Glutamatergic neuron (in vitro differentiated cells): Measurements from ENCODE around the gene SORBS2. TPM values are rescaled to one million over a fixed set of nuclear protein-coding genes. Genes with fewer than 3 reads are reported as not detected.

Source experiments
- DNase-seq: peaks from one replicate; pipeline ENCODE4 v3.0.0; 2022
- H3K27ac Mint-ChIP-seq: one replicate; pipeline ENCODE4 v1.8.0; 2020; ENCODE audit warnings: mild to moderate bottlenecking, mixed read lengths, inconsistent platforms; ENCODE audit not compliant: unreplicated experiment
- H3K27me3 Mint-ChIP-seq: one replicate; pipeline ENCODE4 v1.8.0; 2020; ENCODE audit warnings: mild to moderate bottlenecking, moderate library complexity, mixed read lengths, inconsistent platforms; ENCODE audit not compliant: unreplicated experiment
- H3K36me3 Mint-ChIP-seq: one replicate; pipeline ENCODE4 v1.8.0; 2020; ENCODE audit warnings: mild to moderate bottlenecking, mixed read lengths, inconsistent platforms; ENCODE audit not compliant: unreplicated experiment
- H3K4me1 Mint-ChIP-seq: one replicate; pipeline ENCODE4 v1.8.0; 2020; ENCODE audit warnings: mild to moderate bottlenecking, low read depth, mixed read lengths, inconsistent platforms; ENCODE audit not compliant: unreplicated experiment
- H3K4me3 Mint-ChIP-seq: one replicate; pipeline ENCODE4 v1.8.0; 2020; ENCODE audit warnings: mild to moderate bottlenecking, mixed read lengths, inconsistent platforms; ENCODE audit not compliant: unreplicated experiment
- H3K9me3 Mint-ChIP-seq: one replicate; pipeline ENCODE4 v1.8.0; 2020; ENCODE audit warnings: mild to moderate bottlenecking, moderate library complexity, mixed read lengths, inconsistent platforms; ENCODE audit not compliant: unreplicated experiment
- CTCF ChIP-seq: fragments of 200-600 bp; sonication (generic); IDR thresholded peaks from one replicate; pipeline ENCODE4 v1.5.0; 2021; ENCODE audit not compliant: partially characterized antibody, unreplicated experiment
- total RNA-seq: library from RNA; stranded (reverse); fragmentation: NEBNext Ultra II Directional; extraction: Animal tissue kit (Norgen Biotek cat#: 25700); gene quantifications from one replicate; pipeline ENCODE4 v1.2.1, GENCODE V29; 2021; ENCODE audit not compliant: unreplicated experiment

The SORBS2 gene
- total RNA-seq, 1 donor from 2014 or later: 95.5 TPM

- no peaks in the 10 kb centered on the region for H3K9me3 Mint-ChIP-seq
- no peaks in the 10 kb centered on the region for H3K4me1 Mint-ChIP-seq
- TF ChIP-seq CTCF: peak; percentile 91
- no peaks in the 10 kb centered on the region for H3K36me3 Mint-ChIP-seq
- no peak overlapping the region for H3K4me3 Mint-ChIP-seq
- no peaks in the 10 kb centered on the region for H3K27me3 Mint-ChIP-seq
- DNase-seq: no peak
- H3K27ac Mint-ChIP-seq: no peak overlapping the region
Measured at GRCh38 chr4:185634066-185634652, 177.8 kb downstream of the SORBS2 start.

GRCh38 chr4:185626798-185627197, 185.2 kb downstream of the SORBS2 start:
- no peak overlapping the region for H3K27ac Mint-ChIP-seq
- H3K27me3 Mint-ChIP-seq: no peaks in the 10 kb centered on the region
- H3K4me3 Mint-ChIP-seq: no peak overlapping the region

GRCh38 chr4:185625503-185625902, 186.5 kb downstream of the SORBS2 start:
- Mint-ChIP-seq H3K9me3 (peaks cover 9% of the 10 kb centered on the region), H3K4me1 (peaks cover 7% of the 10 kb centered on the region), H3K27me3 (no peaks in the 10 kb centered on the region), H3K27ac (no peak overlapping the region), H3K36me3 (peaks cover 12% of the 10 kb centered on the region), H3K4me3 (no peak overlapping the region)
- TF ChIP-seq CTCF: no peak
- no peak for DNase-seq

More at GRCh38 chr4:185626798-185627197, 185.2 kb downstream of the SORBS2 start:
- H3K36me3 Mint-ChIP-seq: peaks cover 12% of the 10 kb centered on the region
- no peak for DNase-seq
- no peak for TF ChIP-seq CTCF
- peaks cover 9% of the 10 kb centered on the region for H3K9me3 Mint-ChIP-seq
- H3K4me1 Mint-ChIP-seq: peaks cover 7% of the 10 kb centered on the region

- Mint-ChIP-seq H3K27ac (peak overlapping the region; percentile 52), H3K4me1 (peaks cover 7% of the 10 kb centered on the region), H3K36me3 (peaks cover 12% of the 10 kb centered on the region), H3K9me3 (peaks cover 9% of the 10 kb centered on the region), H3K4me3 (peak overlapping the region; percentile 5), H3K27me3 (no peaks in the 10 kb centered on the region)
- no peak for TF ChIP-seq CTCF
- DNase-seq: peak; percentile 51
Measured at GRCh38 chr4:185624259-185624589, 187.8 kb downstream of the SORBS2 start.

- Mint-ChIP-seq H3K4me1 (peaks cover 7% of the 10 kb centered on the region), H3K36me3 (peaks cover 12% of the 10 kb centered on the region), H3K27ac (peak overlapping the region; percentile 52), H3K4me3 (peak overlapping the region; percentile 5), H3K9me3 (peaks cover 11% of the 10 kb centered on the region), H3K27me3 (no peaks in the 10 kb centered on the region)
- no peak for DNase-seq
- no peak for TF ChIP-seq CTCF
Measured at GRCh38 chr4:185623444-185624258, 188.3 kb downstream of the SORBS2 start.
